Tibial artery (tissue), 4 donors: ENCODE results near the gene AQP2.

Experiments used
- DNase-seq, 2 donors: peaks; one replicate each; pipeline ENCODE4 v3.0.0-alpha.2; 2019
- H3K27ac ChIP-seq, 2 donors: fragments of 200-600 bp; sonication (generic) in 1 of 2; 1 replicate in 1 of 2; 2 replicates in 1 of 2; pipeline ENCODE4 v1.5.1; 2018 to 2019; ENCODE audit warnings: mild to moderate bottlenecking in 1 of 2
- H3K27me3 ChIP-seq, 2 donors: fragments of 200-600 bp; sonication (generic) in 1 of 2; one replicate each; pipeline versions ENCODE4 v1.5.1 to v1.6.0; 2016 to 2019
- H3K36me3 ChIP-seq, 3 donors: fragments of 200-600 bp; sonication (generic) in 2 of 3; one replicate each; pipeline ENCODE4 v1.5.1; 2016 to 2019; ENCODE audit warnings: mild to moderate bottlenecking in 2 of 3
- H3K4me1 ChIP-seq, 4 donors: fragments of 200-600 bp; sonication (generic) in 2 of 4; 1 replicate in 3 of 4; 2 replicates in 1 of 4; pipeline ENCODE4 v1.5.1; 2016 to 2019
- H3K4me3 ChIP-seq, 2 donors: fragments of 200-600 bp; sonication (generic) in 1 of 2; 1 replicate in 1 of 2; 2 replicates in 1 of 2; pipeline ENCODE4 v1.5.1; 2018 to 2019; ENCODE audit warnings: mild to moderate bottlenecking in 2 of 2
- H3K9me3 ChIP-seq, 3 donors: fragments of 200-600 bp; sonication (generic) in 1 of 3; one replicate each; pipeline ENCODE4 v1.5.1; 2016 to 2019
- CTCF ChIP-seq, 2 experiments: fragments of 200-600 bp in 1 of 2; fragments of 450-650 bp in 1 of 2; IDR thresholded peaks; one replicate each; pipeline ENCODE4 v1.5.1; 2017 to 2019; ENCODE audit warnings: antibody characterized with exemption in 2 of 2, mild to moderate bottlenecking in 1 of 2, moderate library complexity in 1 of 2
- intact Hi-C: fragments of 100-400 bp; cut with DNase I; formaldehyde crosslinking; loops from one replicate; pipeline ENCODE4 v1.15.0; 2023; ENCODE audit warnings: low total_unique reads

Gene AQP2

GRCh38 chr12:49964849-49965624 lies 14.5 kb downstream of the AQP2 start:
- no peak for TF ChIP-seq CTCF (IDR thresholded peaks at IDR 0.05)
- no peak for DNase-seq
- Histone ChIP-seq H3K36me3 (no peaks in the 10 kb centered on the region), H3K4me3 (no peak overlapping the region), H3K27ac (no peak overlapping the region), H3K9me3 (no peaks in the 10 kb centered on the region), H3K27me3 (peaks cover 0 to 75% of the 10 kb centered on the region in 2 donors), H3K4me1 (peaks cover 0 to 40% (median 20%) of the 10 kb centered on the region in 4 donors)
- intact Hi-C loops = loop anchor here (5.0 kb wide), 1 partner anchor 92 kb away; the partner anchor contains the start of gene ASIC1

- TF ChIP-seq CTCF (IDR thresholded peaks at IDR 0.05) = no peak
- intact Hi-C loops = loop anchor here (5.0 kb wide), 1 partner anchor 91 kb away; the partner anchor contains the start of gene ASIC1
- Histone ChIP-seq H3K27ac (no peak overlapping the region), H3K36me3 (no peaks in the 10 kb centered on the region), H3K27me3 (peaks cover 0 to 76% of the 10 kb centered on the region in 2 donors), H3K4me1 (peaks cover 0 to 34% (median 19%) of the 10 kb centered on the region in 4 donors), H3K4me3 (no peak overlapping the region), H3K9me3 (no peaks in the 10 kb centered on the region)
- no peak for DNase-seq
Observed at GRCh38 chr12:49965836-49966235, 15.3 kb downstream of the AQP2 start.

- no peak for DNase-seq
- no peak overlapping the region for H3K27ac ChIP-seq
- peaks cover 0 to 69% of the 10 kb centered on the region in 2 donors for H3K27me3 ChIP-seq
- intact Hi-C loops = loop anchor here (5.0 kb wide), 1 partner anchor 91 kb away; the partner anchor contains the start of gene ASIC1
- H3K4me1 ChIP-seq = peaks cover 0 to 27% (median 12%) of the 10 kb centered on the region in 4 donors
- H3K36me3 ChIP-seq = no peaks in the 10 kb centered on the region
- no peak for TF ChIP-seq CTCF (IDR thresholded peaks at IDR 0.05)
- no peak overlapping the region for H3K4me3 ChIP-seq
- no peaks in the 10 kb centered on the region for H3K9me3 ChIP-seq
Observed at GRCh38 chr12:49966511-49967041, 16.0 kb downstream of the AQP2 start.

- peak; percentile 78 to 80 for TF ChIP-seq CTCF (IDR thresholded peaks at IDR 0.05)
- intact Hi-C loops = loop anchor here (5.0 kb wide), 1 partner anchor 90 kb away; the partner anchor contains the start of gene ASIC1
- Histone ChIP-seq H3K27me3 (peaks cover 0 to 64% of the 10 kb centered on the region in 2 donors), H3K4me3 (peak overlapping the region; percentile 11 to 40), H3K4me1 (peaks cover 0 to 22% (median 12%) of the 10 kb centered on the region in 4 donors), H3K9me3 (no peaks in the 10 kb centered on the region), H3K36me3 (no peaks in the 10 kb centered on the region), H3K27ac (no peak overlapping the region)
- DNase-seq = peak; percentile 83 to 87
Observed at GRCh38 chr12:49967042-49967776, 16.7 kb downstream of the AQP2 start.

GRCh38 chr12:49967777-49968250 lies 17.3 kb downstream of the AQP2 start:
- H3K27me3 ChIP-seq = peaks cover 0 to 59% of the 10 kb centered on the region in 2 donors
- H3K4me3 ChIP-seq = peak overlapping the region; percentile 11 to 40
- TF ChIP-seq CTCF (IDR thresholded peaks at IDR 0.05) = no peak
- H3K9me3 ChIP-seq = no peaks in the 10 kb centered on the region
- no peak overlapping the region for H3K27ac ChIP-seq
- H3K36me3 ChIP-seq = no peaks in the 10 kb centered on the region
- peak in 1 of 2 donors; percentile 29 for DNase-seq
- peaks cover 0 to 16% (median 10%) of the 10 kb centered on the region in 4 donors for H3K4me1 ChIP-seq
- intact Hi-C loops = loop anchor here (5.0 kb wide), 1 partner anchor 89 kb away; the partner anchor contains the start of gene ASIC1
